ENCODE measurements around the gene BOC.

DNA sequence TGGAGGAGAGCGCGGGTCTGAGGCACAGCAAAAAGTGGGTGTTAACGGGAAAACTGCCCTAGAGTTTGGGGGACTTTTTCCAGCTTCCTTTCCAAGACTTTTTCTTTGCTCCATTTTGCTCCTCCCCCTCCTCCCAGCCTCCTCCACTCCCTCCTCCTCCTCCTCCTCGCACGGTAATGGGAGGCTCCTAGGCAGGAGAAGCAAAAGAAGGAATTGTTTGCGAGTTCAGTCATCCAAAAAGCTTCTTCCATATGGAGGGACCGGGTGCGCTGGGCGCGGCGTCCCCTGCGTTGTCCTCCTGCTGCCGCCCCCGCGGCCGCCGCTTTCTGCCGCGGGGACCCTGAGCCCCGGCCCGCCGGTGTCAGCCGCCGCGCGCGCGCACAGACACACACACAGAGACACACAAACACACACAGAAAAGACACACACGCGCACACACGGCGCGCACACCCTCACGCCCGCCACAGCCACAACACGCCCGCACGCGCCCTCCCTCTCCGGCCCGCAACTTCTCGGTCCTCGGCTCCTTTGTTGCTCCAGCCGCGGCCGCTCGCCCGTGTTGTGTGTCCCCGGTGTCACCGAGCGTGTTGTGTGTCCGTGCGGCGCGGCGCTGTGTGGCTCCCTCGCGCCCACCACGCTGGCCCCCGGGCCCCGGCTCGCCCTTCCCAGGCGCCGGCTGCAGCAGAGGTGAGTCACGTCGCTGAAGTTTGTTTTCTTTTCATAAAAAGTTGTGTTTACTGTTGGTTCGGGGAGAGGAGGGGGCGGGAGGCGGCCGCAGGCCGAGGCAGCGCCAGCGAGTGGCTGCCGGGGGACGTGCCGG, at the start of gene BOC:
- TF ChIP-seq, protein P1, sequence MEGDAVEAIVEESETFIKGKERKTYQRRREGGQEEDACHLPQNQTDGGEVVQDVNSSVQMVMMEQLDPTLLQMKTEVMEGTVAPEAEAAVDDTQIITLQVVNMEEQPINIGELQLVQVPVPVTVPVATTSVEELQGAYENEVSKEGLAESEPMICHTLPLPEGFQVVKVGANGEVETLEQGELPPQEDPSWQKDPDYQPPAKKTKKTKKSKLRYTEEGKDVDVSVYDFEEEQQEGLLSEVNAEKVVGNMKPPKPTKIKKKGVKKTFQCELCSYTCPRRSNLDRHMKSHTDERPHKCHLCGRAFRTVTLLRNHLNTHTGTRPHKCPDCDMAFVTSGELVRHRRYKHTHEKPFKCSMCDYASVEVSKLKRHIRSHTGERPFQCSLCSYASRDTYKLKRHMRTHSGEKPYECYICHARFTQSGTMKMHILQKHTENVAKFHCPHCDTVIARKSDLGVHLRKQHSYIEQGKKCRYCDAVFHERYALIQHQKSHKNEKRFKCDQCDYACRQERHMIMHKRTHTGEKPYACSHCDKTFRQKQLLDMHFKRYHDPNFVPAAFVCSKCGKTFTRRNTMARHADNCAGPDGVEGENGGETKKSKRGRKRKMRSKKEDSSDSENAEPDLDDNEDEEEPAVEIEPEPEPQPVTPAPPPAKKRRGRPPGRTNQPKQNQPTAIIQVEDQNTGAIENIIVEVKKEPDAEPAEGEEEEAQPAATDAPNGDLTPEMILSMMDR (IDR thresholded peaks at IDR 0.05; ENCODE audit: extremely low read depth in 1 of 2, insufficient read depth in 1 of 2, low read depth in 1 of 2, low read length in 2 of 2) = no peak
- TF ChIP-seq EZH2 (IDR thresholded peaks at IDR 0.05; ENCODE audit: borderline replicate concordance, low read depth, low read length, severe bottlenecking) = no peak
- TF ChIP-seq POLR2A (IDR thresholded peaks at IDR 0.05; ENCODE audit: low read depth, low read length) = no peak
- no peak for TF ChIP-seq POLR2AphosphoS5 (IDR thresholded peaks at IDR 0.05; ENCODE audit: insufficient read depth, low read depth, low read length)
- TF ChIP-seq GATA2 (IDR thresholded peaks at IDR 0.05; ENCODE audit: insufficient read depth, insufficient read length, low read depth, low read length) = no peak
- TF ChIP-seq, protein P2, sequence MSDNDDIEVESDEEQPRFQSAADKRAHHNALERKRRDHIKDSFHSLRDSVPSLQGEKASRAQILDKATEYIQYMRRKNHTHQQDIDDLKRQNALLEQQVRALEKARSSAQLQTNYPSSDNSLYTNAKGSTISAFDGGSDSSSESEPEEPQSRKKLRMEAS (IDR thresholded peaks at IDR 0.05; ENCODE audit: insufficient read depth, insufficient read length) = no peak
- TF ChIP-seq FOS (IDR thresholded peaks at IDR 0.05; ENCODE audit: borderline replicate concordance, insufficient read depth, low read length) = no peak

Measured in endothelial cell of umbilical vein (primary cell).